ENCODE data around the gene DOCK2.

- TF ChIP-seq CTCF (IDR thresholded peaks at IDR 0.05; ENCODE audit: insufficient read depth, low read length, poor library complexity, severe bottlenecking) = no peak
- TF ChIP-seq EZH2phosphoT487 (conservative IDR thresholded peaks at IDR 0.05; ENCODE audit: low read length) = no peak
These were observed 296.1 kb downstream of the DOCK2 start for GRCh38 chr5:169933127-169933526.
